ENCODE data around the gene MFAP4. TPM values are rescaled to one million over a fixed set of nuclear protein-coding genes. Genes with fewer than 3 reads are reported as not detected.

The MFAP4 gene
- total RNA-seq, 1 experiment from 2014 or later, result 1.5 TPM

DNA sequence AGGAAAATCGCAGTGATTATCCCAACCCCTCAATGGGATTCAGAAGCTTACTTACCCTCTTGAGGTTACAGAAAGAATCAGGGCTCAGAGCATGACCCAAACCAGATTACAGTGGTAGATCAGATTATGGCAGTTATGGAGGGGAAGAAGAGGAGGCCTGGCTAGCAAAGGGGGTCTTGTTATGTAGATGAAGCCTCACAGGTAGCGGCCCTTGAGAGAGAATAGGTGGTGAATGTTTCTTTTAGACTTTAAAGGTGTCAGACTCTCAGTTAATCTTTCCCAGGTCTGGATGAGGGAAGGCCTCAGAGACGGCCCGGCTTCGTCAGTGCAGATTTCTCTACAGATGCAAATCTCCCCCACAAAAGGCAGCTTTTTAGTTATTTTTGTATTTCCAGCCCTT is 39.6 kb upstream of the MFAP4 start:
- Histone ChIP-seq H3K4me2 (ENCODE audit: insufficient read depth, insufficient read length, low read length) (no peak overlapping the region), H2AK5ac (ENCODE audit: insufficient read length, low read length) (no peak overlapping the region), H4K91ac (ENCODE audit: insufficient read length, low read depth, low read length) (no peak overlapping the region), H3K27me3 (ENCODE audit: insufficient read depth, low read length) (no peaks in the 10 kb centered on the region), H2BK20ac (ENCODE audit: low read depth, low read length, poor library complexity, severe bottlenecking) (no peak overlapping the region), H2AFZ (ENCODE audit: low read length) (no peak overlapping the region), H3K79me1 (ENCODE audit: insufficient read depth, low read depth, low read length, poor library complexity, severe bottlenecking) (no peaks in the 10 kb centered on the region), H3K23me2 (ENCODE audit: insufficient read length, low read depth, low read length, poor library complexity, severe bottlenecking) (no peaks in the 10 kb centered on the region), H2BK15ac (ENCODE audit: low read depth, low read length) (no peak overlapping the region), H3K27ac (ENCODE audit: insufficient read length, low read depth, low read length) (no peak overlapping the region), H3K4ac (ENCODE audit: low read depth, low read length) (no peak overlapping the region), H2BK5ac (ENCODE audit: insufficient read length, low read length) (no peak overlapping the region), H4K5ac (ENCODE audit: insufficient read length, low read depth, low read length) (no peak overlapping the region), H3K9me3 (ENCODE audit: control insufficient read depth, low read depth, low read length) (no peaks in the 10 kb centered on the region), H2BK120ac (ENCODE audit: low read depth, low read length, poor library complexity, severe bottlenecking) (no peak overlapping the region), H3K18ac (ENCODE audit: insufficient read length, low read depth, low read length) (no peak overlapping the region), H3K4me1 (ENCODE audit: insufficient read depth, low read length) (no peaks in the 10 kb centered on the region), H3K23ac (ENCODE audit: insufficient read length, low read depth, low read length) (no peak overlapping the region), H3T11ph (ENCODE audit: low read length) (no peak overlapping the region), H3K9ac (ENCODE audit: extremely low read depth, insufficient read length, low read length) (no peak overlapping the region), H4K20me1 (ENCODE audit: control insufficient read depth, insufficient read depth, insufficient read length) (no peaks in the 10 kb centered on the region), H3K79me2 (ENCODE audit: insufficient read depth, low read length) (no peaks in the 10 kb centered on the region), H4K8ac (replicated peaks; ENCODE audit: insufficient read length, low read depth, low read length) (no peak overlapping the region), H3K14ac (ENCODE audit: insufficient read depth, low read length) (no peak overlapping the region), H3K56ac (ENCODE audit: insufficient read length, low read depth, low read length) (no peak overlapping the region), H2BK12ac (ENCODE audit: insufficient read length, low read depth, low read length) (no peak overlapping the region)
- Mint-ChIP-seq H3K27ac (peak overlapping the region; percentile 49 to 96 (median 62); a peak in 6 of 7 replicates), H3K4me3 (peak overlapping the region in 1 of 2 experiments; percentile 18; a peak in 2 of 5 replicates), H3K27me3 (ENCODE audit: low read depth) (no peaks in the 10 kb centered on the region; the same call in 1 of the 2 replicates), H3K9me3 (peaks cover 2 to 4% of the 10 kb centered on the region in 2 experiments; a peak in 2 of 5 replicates), H3K36me3 (ENCODE audit: insufficient read depth in 1 of 3, low read depth in 3 of 3) (peaks cover 2 to 6% (median 3%) of the 10 kb centered on the region in 3 experiments; a peak in 2 of 7 replicates), H3K4me1 (peaks cover 37 to 44% of the 10 kb centered on the region in 2 experiments)
- peak; percentile 61 for DNase-seq
- no peak for TF ChIP-seq CTCF (conservative IDR thresholded peaks at IDR 0.05)
- WGBS (ENCODE audit: extremely low coverage, insufficient read length, low lambda C conversion rate), result no CpG with 5 or more reads among the region's 5 CpGs

All from H9 (cell line).